ENCODE results near the gene SLX9. TPM values are rescaled to one million over a fixed set of nuclear protein-coding genes. Genes with fewer than 3 reads are reported as not detected.

SLX9 gene
- total RNA-seq, 1 donor from 2014 or later: 33.3 TPM

DNA sequence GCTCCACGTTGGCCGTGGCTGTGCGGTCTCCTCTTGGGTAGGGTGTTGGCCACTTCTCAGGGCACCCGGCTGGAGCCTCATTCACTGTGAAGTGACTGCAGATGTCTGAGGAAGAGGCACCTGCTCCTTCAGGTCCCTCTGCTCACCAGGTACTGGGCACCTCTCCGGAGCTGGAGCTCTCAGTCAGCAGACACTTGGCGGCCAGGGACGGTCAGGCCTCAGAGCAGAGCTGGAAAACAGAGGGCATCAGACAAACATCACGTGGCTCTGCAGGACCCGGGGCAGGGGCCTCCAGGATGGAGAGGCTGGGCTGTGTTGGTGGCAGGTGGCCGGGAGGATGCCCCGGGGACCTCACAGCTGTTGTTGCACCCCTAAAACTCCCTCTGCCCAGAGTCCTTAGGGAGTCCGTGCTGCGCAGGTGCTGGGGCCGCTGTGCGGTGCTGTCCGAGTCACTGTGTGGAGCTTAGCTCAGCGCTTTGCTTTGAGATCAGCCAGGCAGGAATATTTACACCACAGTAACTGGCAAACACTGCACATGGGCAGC, 59.7 kb downstream of the SLX9 start:
- Mint-ChIP-seq H3K4me3 (no peak overlapping the region), H3K4me1 (ENCODE audit: unreplicated experiment) (peaks cover 2% of the 10 kb centered on the region), H3K27ac (no peak overlapping the region), H3K36me3 (no peaks in the 10 kb centered on the region), H3K27me3 (no peaks in the 10 kb centered on the region), H3K9me3 (no peaks in the 10 kb centered on the region)
- no peak for DNase-seq (ENCODE audit: extremely low spot score, unreplicated experiment)
- TF ChIP-seq, protein P1, sequence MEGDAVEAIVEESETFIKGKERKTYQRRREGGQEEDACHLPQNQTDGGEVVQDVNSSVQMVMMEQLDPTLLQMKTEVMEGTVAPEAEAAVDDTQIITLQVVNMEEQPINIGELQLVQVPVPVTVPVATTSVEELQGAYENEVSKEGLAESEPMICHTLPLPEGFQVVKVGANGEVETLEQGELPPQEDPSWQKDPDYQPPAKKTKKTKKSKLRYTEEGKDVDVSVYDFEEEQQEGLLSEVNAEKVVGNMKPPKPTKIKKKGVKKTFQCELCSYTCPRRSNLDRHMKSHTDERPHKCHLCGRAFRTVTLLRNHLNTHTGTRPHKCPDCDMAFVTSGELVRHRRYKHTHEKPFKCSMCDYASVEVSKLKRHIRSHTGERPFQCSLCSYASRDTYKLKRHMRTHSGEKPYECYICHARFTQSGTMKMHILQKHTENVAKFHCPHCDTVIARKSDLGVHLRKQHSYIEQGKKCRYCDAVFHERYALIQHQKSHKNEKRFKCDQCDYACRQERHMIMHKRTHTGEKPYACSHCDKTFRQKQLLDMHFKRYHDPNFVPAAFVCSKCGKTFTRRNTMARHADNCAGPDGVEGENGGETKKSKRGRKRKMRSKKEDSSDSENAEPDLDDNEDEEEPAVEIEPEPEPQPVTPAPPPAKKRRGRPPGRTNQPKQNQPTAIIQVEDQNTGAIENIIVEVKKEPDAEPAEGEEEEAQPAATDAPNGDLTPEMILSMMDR (conservative IDR thresholded peaks at IDR 0.05): no peak

DNA sequence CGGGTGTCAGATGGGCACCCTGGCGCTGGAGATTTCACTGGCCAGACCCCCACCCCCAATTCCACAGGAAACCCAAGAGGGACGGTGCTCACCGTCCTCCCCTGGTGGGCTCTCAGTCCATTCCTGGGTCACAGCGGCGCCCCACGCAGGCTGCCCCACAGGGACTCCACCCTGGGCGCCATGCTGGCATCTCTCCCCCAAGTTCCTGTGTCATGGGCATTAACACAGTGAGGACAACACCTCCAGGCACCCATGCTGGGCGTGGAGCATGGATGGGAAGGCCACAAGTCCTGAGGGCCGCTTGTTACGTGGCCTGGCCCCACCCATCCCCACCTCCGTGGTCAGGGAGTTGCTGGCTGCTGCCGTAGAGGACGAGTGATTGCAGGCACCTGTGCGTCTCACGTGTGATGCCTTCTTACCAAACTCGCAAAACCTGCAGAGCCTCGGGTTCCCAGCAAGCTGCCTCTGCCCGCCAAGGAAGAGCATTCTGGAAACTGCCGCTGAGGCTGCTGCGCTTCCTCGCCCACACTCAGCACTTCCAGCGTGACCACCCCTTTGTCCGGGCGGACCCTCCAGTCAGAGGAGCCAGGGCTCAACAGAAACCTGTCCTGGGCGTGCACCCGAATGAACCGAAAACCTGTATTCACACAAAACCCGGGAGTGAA, 60.3 kb downstream of the SLX9 start:
- Mint-ChIP-seq H3K27me3 (no peaks in the 10 kb centered on the region), H3K4me1 (ENCODE audit: unreplicated experiment) (no peaks in the 10 kb centered on the region), H3K4me3 (peak overlapping the region; percentile 59), H3K27ac (peak overlapping the region; percentile 69), H3K9me3 (no peaks in the 10 kb centered on the region), H3K36me3 (no peaks in the 10 kb centered on the region)
- DNase-seq (ENCODE audit: extremely low spot score, unreplicated experiment): no peak
- TF ChIP-seq, protein P1 (conservative IDR thresholded peaks at IDR 0.05): no peak

DNA sequence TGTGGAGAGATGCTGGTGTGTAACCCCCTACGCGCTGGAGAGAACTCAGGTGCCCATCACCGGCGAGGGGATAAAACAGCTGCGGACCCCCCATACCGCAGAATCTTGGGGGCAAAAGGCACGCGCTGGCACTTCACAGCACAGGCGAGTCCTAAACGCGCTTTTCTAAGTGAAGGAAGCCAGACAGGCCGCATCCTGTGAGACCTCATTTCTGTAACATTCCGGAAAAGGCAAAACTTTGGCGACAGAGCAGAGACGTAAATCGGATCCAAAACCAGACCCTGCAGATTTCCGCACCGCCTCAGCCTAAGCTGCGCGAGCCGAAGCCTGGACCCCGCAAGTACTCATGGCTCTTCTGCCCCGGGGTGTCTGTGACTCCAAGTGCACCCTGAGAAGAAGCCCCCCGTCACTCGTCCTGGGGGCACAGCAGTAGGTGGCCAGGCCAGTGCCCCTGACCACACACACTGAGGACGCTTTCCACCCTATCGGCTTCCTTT, 60.9 kb downstream of the SLX9 start:
- Mint-ChIP-seq H3K4me3 (no peak overlapping the region), H3K27ac (peak overlapping the region; percentile 69)
- TF ChIP-seq, protein P1 (conservative IDR thresholded peaks at IDR 0.05): no peak

DNA sequence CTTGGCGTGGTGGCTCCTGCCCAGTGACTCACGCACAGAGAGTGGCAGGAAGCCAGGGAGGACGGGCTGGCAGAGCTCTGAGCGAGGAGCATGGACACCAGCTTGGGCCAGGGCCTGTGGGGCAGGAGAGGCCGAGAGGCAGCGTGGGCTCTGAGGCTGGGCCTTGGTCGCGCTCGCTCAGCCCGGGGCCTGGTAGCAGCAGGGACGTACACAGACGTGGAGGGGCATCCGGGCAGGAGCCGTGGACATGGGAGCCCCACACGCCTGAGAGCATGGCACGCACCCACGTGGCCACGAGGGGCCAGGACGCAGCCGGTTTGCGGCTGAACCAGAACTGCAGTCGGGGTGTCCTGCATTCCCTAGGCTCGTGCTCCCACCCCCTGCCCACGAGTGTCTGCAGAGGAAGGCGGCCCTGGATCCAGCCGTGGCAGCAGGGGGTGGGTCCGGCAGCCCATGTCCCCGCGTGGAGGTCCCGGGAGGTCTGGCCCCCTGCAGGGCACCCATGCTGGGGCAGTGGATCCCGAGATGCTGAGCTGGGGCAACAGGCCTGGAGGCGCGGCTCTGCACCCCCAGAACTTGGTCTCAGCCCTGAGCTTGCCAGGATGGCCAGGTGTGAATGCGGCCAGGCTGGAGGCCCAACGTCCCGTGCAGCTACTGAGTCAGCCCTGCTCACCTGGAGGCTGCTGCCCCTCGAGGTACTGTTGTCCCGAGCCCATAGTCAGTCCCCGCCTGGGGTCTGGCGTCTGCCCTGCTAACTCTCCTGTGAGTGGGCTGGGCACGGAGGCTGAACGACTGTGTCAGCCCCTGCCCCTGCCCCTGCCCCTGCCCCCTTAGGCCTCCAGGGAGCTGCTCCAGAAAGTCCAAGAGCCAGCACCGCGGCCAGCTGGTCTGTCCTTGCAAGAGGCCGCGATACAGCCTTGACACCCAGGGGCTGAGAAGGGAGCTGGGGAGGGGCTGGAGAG, 61.6 kb downstream of the SLX9 start:
- TF ChIP-seq, protein P1 (conservative IDR thresholded peaks at IDR 0.05): no peak

More for the DNA sequence above, 60.9 kb downstream of the SLX9 start:
- Mint-ChIP-seq H3K4me1 (ENCODE audit: unreplicated experiment) (no peaks in the 10 kb centered on the region), H3K9me3 (peaks cover 2% of the 10 kb centered on the region), H3K36me3 (no peaks in the 10 kb centered on the region), H3K27me3 (no peaks in the 10 kb centered on the region)
- no peak for DNase-seq (ENCODE audit: extremely low spot score, unreplicated experiment)

DNA sequence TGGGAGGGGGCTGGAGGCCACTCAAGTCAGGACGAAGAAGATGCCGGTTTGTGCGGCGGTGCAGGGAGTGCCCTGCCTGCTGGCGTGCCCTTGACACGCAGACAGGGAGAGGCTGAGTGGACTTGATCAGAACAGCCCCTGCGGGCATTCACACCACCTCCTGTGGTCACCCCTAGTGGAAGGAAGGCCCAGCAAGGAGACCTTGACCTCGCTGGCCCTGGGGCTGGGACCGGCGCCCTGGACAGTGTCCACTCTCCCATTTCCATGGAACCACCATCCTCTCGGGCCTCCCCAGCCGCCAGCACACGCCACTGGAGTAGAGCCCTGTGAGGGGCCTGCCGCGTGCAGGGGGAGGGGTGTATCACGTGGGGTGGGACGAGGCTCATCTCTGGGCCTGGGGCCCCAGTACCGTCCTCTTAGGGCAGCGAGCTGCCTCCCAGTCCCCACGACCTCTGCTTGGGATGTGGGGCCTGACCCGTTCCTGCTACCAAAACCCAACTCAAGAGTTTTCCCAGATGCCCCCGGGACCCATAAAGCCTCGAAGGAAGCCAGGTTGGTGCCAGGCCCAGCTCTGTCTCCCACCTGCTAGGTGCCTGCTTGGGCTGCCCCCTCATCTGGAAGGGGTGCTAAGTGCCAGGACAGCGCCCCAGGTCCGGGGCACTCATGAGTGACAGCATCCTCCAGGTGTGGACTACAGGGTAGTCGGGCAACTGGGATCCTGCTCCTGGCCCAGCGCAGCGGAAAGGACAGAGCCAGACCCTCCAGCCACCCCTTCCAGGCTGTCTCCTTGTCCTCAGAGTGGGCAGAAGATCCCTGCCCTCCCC, 62.8 kb downstream of the SLX9 start:
- peaks cover 5% of the 10 kb centered on the region for H3K9me3 Mint-ChIP-seq
- peaks cover 2% of the 10 kb centered on the region for H3K4me1 Mint-ChIP-seq (ENCODE audit: unreplicated experiment)
- no peak overlapping the region for H3K27ac Mint-ChIP-seq
- H3K4me3 Mint-ChIP-seq: no peak overlapping the region
- peaks cover 2% of the 10 kb centered on the region for H3K27me3 Mint-ChIP-seq
- no peaks in the 10 kb centered on the region for H3K36me3 Mint-ChIP-seq
- DNase-seq (ENCODE audit: extremely low spot score, unreplicated experiment): no peak
- TF ChIP-seq, protein P1 (conservative IDR thresholded peaks at IDR 0.05): no peak

More for the DNA sequence above, 61.6 kb downstream of the SLX9 start:
- H3K9me3 Mint-ChIP-seq: peaks cover 5% of the 10 kb centered on the region
- no peaks in the 10 kb centered on the region for H3K4me1 Mint-ChIP-seq (ENCODE audit: unreplicated experiment)
- H3K27me3 Mint-ChIP-seq: no peaks in the 10 kb centered on the region
- no peak overlapping the region for H3K27ac Mint-ChIP-seq
- no peaks in the 10 kb centered on the region for H3K36me3 Mint-ChIP-seq
- H3K4me3 Mint-ChIP-seq: no peak overlapping the region
- no peak for DNase-seq (ENCODE audit: extremely low spot score, unreplicated experiment)

Data from type B pancreatic cell (in vitro differentiated cells).